ENCODE measurements around the gene CALN1.
"Not testable (repeated sequence)": the region's sequence is repeated elsewhere in the genome, so short reads cannot be mapped to it uniquely, and the experiment has no call there.

CALN1 gene

DNA sequence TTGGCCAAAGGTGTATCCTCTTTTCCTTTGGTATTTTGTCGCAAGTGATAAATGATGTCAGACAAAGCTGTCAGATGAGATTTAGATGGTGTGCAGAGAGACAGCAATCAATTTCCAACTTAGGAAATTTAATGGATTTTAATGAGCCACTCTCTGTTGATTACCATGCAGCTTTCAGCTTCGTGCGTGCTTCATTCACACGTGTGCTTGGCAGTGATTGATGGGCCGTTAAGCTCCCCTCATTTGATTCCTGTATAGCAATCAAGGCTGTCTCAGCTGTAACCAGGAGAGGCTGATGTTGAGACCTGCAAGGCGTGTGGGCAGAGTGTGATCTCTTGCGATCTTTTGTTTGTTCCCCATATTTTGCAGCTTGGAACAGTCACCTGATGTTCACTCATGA is 439.6 kb downstream of the CALN1 start:
- DNase-seq (ENCODE audit: low read depth) = no peak

DNA sequence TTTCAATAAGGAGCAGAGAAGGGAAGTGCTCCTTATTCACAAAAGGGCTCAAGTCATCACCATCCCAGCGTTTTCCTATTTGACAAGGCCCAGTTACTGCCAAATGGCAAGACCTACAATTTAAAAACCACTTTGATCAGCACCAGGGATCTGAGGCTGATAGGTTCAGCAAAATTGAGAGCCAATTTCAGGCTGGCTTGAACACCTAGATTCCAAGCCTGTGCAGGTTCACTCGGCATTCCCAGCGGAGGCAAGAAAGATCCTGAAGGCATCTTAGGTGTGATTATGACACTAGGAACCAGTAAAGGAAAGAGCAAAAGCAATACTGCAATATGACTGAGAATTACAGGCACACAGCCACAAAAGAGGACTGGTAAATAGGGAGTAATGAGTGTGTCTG is 441.4 kb downstream of the CALN1 start:
- no peak for DNase-seq (ENCODE audit: low read depth)

DNA sequence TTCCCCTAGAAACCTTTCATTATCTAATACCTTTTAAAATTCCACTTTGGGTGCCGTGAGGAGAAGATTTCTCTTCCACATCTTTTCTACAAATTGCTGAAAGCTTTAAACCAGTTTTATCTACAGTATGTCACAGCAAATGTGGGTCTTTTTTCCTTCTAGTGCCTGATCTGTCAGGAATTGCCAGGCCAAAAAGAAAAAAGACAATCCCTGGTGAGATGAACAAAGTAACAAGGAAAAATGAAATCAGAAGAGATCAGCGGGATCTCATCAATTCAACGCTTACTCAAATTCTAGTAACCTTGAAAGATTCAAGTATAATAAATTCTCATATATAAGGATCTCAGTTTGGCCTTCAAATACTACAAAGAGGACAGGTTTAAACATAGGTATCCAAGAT is 449.5 kb downstream of the CALN1 start:
- no peak for DNase-seq (ENCODE audit: low read depth)

DNA sequence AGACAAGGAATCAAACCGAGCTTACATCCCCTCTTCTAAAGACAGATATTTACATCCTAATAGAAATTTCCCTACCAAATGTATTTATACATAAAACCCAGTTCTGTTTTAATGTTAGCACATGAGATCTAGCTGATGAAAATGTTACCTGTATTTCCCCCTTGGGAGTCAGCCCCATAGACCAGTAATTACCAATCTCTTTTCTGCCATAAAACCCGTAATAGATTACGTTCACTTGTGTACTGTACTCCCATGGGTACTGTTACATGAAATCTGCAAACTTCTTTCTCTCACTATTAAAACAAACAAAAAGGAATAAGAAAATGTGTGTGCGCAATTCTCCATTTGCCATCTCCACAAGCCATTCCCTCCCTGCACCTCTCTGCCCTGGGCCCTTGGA is 450.9 kb downstream of the CALN1 start:
- DNase-seq (ENCODE audit: low read depth) = no peak

DNA sequence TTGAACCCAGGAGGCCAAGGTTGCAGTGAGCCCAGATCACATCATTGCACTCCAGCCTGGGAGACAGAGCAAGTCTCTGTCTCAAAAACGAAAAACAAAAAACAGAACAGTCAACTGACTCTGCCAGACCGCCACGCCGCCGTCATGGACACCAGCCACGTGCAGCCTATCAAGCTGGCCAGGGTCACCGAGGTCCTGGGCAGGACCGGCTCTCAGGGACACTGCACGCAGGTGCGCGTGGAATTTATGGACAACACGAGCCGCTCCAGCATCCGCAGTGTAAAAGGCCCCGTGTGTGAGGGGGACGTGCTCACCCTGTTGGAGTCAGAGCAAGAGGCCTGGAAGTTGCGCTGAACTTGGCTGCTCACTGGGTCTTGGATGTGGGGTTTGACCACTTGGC is 470.0 kb downstream of the CALN1 start:
- DNase-seq (ENCODE audit: low read depth) = no peak

DNA sequence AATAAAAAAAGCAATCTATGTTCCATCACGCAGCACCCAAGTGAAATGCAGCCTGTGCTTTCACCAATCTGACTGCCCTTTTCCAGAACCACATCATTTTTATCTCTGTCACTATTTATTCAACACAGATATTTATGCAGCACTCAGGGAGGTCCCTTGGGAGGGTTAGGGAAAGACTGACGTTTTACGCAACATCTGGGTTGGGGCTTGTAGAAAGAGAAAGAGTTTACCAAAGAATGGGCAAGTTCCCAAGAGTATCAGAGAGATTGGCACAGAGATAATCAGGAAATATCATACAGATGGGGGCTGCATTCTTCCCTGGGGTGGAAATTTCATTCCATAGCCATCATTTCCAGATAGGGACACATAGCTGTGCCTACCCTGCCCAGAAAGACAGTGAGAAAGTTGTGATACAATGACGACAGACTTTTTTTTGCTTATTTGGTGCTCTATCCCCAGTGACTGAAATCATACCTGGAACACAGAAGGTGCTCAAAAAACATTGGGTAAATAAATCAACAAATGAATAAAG is 474.2 kb downstream of the CALN1 start:
- no peak for DNase-seq (ENCODE audit: low read depth)

DNA sequence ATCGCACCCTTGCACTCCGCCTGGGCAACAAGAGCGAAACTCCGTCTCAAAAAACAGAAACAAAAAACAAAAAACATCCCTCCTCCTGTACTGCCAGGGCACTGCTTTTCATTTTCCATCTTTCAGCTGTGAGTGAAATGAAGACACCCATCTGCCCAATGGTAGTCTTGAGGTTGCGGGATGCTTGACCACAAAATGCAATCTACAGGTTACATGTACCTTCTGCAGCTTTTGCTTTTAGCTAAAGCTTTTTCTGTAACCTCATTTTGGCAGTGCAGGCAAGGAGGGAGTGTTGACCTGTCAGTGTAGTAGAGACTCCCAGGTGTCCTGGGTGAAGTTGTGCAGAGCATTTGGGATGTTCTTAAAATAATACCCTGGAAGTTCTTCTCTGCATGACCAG is 476.5 kb downstream of the CALN1 start:
- no peak for DNase-seq (ENCODE audit: low read depth)

DNA sequence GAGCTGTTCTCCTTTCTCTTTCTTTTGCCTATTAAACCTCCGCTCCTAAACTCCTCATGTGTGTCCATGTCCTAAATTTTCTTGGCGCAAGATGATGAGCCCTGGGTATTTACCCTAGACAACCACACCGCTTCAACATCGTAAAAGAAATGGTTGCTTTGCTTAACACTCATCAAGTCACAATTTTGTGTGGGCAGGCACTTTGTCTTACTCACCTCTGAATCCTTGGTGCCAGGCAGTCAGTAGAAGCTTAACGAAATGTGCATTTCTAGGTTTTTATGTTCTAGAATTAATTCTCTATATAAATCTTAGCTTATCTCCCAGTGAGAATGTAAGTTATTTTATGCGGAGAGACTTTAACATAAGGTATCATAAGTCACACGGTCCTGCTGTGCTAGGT is 478.7 kb downstream of the CALN1 start:
- no peak for DNase-seq (ENCODE audit: low read depth)

DNA sequence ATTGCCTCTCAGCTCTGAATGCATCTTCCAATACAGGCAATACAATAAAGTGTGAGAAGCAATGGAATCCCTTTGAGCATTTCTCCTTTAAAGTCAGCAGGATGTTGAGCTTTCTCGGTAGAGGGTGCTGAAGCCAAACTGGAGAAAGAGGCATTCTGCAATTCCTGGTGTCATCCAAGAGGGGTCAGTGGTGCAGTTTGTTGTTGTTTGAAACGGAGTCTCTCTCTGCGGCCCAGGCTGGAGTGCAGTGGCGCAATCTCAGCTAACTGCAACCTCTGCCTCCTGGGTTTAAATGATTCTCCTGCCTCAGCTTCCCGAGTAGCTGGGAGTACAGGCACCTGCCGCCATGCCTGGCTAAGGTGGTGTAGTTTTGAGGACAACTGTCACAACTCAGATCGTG is 486.5 kb downstream of the CALN1 start:
- DNase-seq (ENCODE audit: low read depth) = no peak

DNA sequence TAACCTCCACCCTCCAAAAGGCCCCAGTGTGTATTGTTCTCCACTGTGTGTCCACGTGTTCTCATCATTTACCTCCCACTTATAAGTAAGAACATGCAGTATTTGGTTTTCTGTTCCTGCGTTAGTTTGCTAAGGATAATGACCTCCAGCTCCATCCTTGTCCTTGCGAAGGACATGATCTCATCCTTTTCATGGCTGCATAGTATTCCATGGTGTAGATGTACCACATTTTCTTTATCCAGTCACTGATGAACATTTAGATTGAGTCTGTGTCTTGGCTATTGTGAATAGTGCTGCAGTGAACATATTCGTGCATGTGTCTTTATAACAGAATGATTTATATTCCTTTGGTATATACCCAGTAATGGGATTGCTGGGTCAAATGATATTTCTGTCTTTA is 497.9 kb downstream of the CALN1 start:
- not testable (repeated sequence) for DNase-seq (ENCODE audit: low read depth)

DNA sequence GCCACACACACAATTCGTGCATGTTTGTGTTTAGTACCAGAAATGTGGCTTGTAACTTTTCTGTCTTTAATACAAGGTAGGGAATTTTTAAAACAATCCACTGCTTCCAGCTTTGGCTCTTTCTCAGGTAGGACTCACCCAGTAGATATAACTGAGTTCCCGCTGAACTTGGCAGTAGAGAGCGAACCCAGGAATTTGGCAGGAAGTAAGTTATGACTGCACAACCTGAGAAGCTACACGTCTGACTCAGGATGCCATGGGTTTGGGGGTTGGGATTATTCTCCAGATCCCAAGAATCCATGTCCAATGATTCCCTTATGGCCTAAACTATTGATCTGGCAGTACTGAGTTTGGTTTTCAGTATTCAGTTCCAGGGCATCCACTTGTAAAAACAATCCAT is 499.7 kb downstream of the CALN1 start:
- DNase-seq (ENCODE audit: low read depth) = no peak

DNA sequence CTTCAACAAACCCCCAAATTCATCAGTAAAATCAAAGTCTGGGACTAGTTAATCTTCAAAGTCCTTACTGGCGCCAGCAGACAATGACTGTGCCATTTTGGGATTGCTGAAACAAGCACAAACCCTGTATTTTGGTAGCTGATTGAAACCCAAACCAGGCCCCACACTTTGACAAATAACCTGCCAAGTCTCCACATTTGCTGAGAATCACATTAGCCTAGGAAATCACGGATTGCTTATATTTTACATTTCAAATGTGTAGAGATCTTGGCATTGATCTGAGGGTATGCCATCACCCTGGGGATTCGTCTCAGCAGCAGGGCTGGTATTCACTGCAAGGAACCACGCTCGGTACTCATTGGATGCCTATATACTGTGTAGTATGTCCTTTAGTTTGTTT is 501.1 kb downstream of the CALN1 start:
- no peak for DNase-seq (ENCODE audit: low read depth)

DNA sequence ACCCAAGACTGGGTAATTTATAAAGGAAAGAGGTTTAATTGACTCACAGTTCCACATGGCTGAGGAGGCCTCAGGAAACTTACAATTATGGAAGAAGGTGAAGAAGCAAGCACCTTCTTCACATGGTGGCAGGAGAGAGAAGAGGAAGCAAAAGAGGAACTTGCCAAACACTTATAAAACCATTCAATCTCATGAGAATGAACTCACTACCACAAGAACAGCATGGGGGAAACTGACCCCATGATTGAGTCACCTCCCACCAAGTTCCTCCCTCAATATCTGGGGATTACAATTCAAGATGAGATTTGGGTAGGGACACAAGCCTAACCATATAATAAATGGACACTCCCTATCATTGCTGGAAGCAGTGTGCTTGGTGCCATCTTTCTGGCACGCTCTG is 506.3 kb downstream of the CALN1 start:
- no peak for DNase-seq (ENCODE audit: low read depth)

DNA sequence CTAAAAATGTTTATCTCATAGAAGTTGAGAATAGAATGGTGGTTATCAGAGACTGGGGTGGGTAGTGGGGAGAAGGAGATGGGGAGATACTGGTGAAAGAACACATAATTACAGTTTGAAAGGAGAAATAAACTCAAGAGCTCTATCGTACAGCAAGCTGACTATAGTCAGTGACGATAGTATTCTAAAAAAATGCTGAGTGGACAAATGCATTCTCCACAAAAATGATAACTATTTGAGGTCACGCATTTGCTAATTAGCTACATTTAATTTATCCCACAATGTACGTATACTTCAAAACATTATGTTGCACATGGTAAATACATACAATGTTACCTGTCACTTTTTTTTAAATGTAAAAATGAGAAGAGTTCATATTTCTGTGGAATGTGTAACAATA is 507.7 kb downstream of the CALN1 start:
- DNase-seq (ENCODE audit: low read depth) = no peak

DNA sequence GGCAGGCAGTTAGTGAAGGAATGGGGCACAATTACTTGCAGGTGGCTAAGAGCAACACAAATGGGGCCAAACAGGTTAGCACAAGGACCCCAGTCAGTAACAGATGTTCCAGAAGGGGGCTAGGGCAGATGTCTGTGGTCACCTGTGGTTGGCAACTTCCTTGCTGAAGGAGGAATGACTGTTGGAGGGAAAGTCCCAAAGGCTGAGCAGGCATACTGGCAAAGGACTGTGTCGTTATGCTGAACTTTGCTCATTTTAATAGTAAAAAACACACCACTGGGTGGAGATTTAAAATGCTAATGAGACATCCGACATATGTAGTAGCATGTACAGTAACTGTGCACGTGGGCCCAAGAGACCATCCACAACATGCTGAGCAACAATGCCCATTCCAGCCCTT is 511.6 kb downstream of the CALN1 start:
- no peak for DNase-seq (ENCODE audit: low read depth)

DNA sequence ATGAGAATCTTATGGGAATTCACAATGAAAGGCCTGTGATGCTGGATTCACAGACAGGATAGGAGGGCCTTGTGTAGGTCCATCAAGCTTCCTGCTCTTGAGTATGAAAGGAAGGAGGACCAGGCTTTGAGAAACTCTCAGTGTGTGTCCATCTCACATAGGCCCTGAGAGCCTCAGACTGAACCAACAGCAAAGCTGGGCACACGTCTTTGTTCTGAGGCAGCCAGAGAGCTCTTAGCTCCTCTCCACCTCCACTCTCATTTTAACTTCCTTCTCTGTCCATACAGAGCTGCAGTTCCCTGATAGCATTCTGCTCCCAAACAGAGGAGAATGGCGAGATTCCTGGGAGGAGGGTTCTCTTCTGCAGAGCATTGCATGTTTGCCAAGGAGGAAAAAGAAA is 515.6 kb downstream of the CALN1 start:
- no peak for DNase-seq (ENCODE audit: low read depth)

DNA sequence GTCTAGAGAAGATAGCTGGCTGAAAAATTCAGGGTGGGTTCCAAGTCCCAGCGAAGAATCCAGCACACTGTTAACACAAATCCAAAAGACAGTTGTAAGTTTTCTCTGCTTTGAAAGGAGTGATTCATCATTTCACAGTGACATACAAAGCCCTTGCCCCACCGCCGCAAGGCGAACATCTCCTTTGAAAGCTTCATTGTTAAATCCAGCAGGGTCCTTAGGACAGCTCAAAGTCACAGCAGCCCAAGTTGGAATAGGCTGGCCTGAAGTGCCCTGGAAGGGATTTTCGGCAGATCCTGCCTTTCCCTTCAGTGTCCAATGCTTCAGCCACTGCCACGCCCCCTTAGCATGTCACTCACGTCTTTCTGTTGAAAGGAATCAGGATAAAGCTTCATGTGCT is 526.1 kb downstream of the CALN1 start:
- DNase-seq (ENCODE audit: low read depth) = no peak

DNA sequence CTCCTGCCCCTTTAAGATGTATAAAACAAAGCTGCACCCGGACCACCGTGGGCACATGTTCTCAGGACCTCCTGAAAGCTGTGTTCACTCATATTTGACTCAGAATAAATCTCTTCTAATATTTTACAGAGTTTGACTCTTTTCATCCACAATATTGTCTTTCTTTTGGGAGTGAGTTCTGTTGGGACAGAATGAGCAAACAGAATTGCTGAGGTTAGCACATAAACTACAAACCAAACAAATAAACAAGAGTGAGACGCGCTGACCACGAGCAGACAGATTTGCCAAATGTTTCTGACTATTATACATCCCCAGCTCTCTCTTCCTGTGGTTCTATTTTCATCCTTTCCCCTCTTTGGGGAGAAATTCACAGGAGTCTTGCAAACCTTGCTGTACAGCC is 526.7 kb downstream of the CALN1 start:
- no peak for DNase-seq (ENCODE audit: low read depth)

DNA sequence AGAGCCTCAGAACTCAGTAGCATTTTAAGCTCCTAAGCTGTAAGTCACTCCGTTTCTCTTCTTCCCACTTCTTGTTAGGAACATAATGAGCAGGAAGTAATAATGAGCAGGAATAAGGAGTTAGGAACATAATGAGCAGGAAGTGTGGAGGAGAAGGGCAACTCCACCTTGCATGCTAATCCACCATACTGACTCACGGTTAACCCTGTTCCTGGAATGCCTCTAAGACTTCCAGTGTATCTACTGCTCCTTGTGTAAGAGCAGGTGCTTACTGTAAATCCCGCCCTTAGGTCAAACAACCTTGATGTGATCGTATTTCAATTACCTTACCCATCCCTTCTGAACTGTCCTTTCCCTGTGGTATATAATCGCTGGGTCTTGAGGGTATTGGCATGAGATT is 528.7 kb downstream of the CALN1 start:
- no peak for DNase-seq (ENCODE audit: low read depth)

DNA sequence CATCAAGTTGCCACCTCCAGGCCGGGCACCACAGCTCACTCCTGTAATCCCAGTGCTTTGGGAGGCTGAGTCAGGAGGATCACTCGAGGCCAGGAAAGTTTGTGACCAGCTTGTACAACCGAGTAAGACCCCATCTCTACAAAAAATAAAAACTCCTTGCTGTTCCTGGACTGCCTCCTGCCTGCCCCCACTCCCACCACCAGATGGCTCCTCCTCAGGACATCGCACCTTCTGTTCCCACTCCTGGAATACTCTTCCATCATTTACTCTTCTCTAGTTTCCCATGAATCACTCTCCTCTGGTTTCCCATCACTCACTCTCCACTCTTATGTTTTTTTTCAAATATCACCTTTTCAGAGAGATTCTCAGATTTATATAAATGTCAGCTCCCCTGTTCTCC is 540.7 kb downstream of the CALN1 start:
- no peak for DNase-seq (ENCODE audit: low read depth)

DNA sequence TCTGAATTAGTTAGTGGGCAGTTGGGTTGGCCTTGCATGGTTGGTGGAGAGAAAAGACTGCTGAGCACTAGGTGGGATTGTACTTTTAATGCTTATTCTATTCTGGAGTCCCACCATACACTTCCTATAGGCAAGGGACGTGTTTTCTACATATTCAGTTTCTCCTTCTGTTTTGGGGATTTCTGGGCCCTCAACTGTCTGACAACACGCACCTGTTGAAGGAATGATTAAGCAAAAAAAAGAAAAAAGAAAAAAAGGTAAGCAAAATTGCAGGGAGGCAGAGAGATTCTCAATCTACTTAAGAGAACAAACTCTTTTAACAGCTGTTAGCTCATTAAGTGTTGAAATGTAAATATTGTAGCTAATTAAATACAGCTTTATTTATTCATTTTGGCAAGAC is 541.3 kb downstream of the CALN1 start:
- no peak for DNase-seq (ENCODE audit: low read depth)

DNA sequence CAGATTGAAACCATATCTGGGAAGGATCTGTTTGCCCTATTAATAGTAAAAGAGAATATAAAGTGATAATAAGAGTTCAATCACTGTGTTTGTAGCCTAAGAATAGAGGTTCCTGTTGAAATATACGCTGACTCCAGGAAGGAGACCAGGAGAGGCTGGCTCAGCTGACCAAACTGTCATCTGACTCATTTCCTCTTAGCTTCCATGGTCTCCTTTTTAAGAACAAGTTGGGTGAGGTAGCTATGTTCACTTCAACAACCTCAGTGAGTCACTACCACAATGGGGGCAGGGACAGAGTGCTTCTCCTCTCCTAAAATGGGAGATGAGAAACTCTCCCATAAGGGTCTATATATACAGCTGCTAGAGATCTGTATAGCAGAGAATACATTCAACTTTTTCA is 543.3 kb downstream of the CALN1 start:
- no peak for DNase-seq (ENCODE audit: low read depth)

DNA sequence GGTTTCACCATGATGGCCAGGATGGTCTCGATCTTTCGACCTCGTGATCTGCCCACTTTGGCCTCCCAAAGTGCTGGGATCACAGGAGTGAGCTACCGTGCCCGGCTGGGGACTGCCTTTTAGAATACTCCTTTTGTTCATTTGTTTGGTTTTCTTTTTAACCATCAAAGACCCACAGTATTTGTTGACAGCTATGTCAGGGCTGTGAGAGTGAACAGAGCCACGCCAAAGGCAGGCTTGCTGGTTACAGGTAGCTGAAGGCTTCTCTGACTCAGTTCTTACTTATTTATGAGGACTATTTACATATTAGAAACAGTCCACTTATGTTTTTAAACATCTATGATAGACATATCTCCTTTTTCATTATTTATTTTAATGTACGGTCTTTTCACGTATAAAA is 544.5 kb downstream of the CALN1 start:
- no peak for DNase-seq (ENCODE audit: low read depth)

DNA sequence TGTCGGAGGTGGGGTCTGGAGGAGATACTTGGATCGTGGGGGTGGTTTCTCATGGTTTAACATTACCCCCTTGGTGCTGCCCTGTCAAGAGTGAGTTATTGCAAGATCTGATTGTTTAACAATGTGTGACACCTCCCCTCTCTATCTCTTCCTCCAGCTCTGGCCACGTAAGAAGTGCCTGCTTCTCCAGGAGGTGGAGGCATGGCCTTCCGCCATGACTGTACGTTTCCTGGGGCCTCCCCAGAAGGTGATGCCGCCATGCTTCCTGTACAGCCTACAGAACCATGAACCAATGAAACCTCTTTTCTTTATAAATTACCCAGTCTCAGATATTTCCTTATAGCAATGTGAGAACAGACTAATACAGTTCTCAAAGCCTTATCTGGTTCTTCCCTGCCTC is 547.0 kb downstream of the CALN1 start:
- no peak for DNase-seq (ENCODE audit: low read depth)

DNA sequence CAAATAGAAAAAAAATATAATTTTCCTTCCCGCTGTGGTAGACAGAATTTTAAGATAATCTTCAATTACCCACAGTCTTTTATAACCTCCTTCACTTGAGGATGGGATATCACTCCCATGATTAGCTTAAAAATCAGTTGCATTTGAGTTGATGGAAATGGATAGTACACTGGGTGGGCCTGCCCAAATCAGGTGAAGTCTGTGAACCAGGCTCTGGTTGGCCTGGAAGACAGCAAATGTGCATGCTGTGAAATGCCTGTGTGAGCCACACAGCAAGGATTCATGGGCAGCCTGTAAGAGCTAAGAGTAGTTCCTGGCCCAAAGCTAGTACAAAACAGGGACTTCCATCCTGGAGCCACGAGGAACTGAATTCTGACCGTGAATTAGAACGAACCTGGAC is 548.0 kb downstream of the CALN1 start:
- DNase-seq (ENCODE audit: low read depth) = no peak
